K562 (cell line): ENCODE measurements around the gene STX17.

Experiments
- CEBPB ChIP-seq: fragments of 450-650 bp; IDR thresholded peaks from 2 replicates; pipeline ENCODE4 v1.6.1; 2016; ENCODE audit warnings: missing genetic modification characterization, missing compliant biosample characterization
- HMGXB4 ChIP-seq: sonication (generic); formaldehyde crosslinking; IDR thresholded peaks from 2 replicates; pipeline ENCODE4 v1.8.1; 2023; ENCODE audit warnings: mild to moderate bottlenecking, missing genetic modification reagents
- JUN ChIP-seq, 2 experiments: sonication (generic) in 1 of 2; formaldehyde crosslinking in 1 of 2; IDR thresholded peaks; 2 replicates each; pipeline versions ENCODE4 v1.6.1 to v1.8.0; 2012 to 2022; ENCODE audit warnings: borderline replicate concordance in 2 of 2, mild to moderate bottlenecking in 2 of 2, improper control_type of control experiment in 1 of 2, low read depth in 1 of 2, low read length in 1 of 2, missing genetic modification reagents in 1 of 2
- NFIC ChIP-seq: fragments of 450-650 bp; IDR thresholded peaks from 2 replicates; pipeline ENCODE4 v1.6.1; 2017; ENCODE audit warnings: mild to moderate bottlenecking, inconsistent platforms
- PCBP1 ChIP-seq: fragments of 200-400 bp; formaldehyde crosslinking; IDR thresholded peaks from 2 replicates; pipeline ENCODE4 v1.6.1; 2018; ENCODE audit warnings: mild to moderate bottlenecking, low read depth, low read length; ENCODE audit not compliant: poor library complexity, severe bottlenecking
- SAFB ChIP-seq: fragments of 200-400 bp; formaldehyde crosslinking; IDR thresholded peaks from 2 replicates; pipeline ENCODE4 v1.6.1; 2017; ENCODE audit warnings: low read depth, low read length, borderline replicate concordance
- TEAD1 ChIP-seq, 2 experiments: fragments of 450-650 bp in 1 of 2; sonication (generic) in 1 of 2; formaldehyde crosslinking; IDR thresholded peaks; 2 replicates each; pipeline versions ENCODE4 v1.4.0 to v1.8.0; 2020 to 2022; ENCODE audit warnings: mild to moderate bottlenecking in 2 of 2, missing genetic modification reagents in 1 of 2
- TRIM25 ChIP-seq: fragments of 450-650 bp; IDR thresholded peaks from 2 replicates; pipeline ENCODE4 v1.7.0; 2016; ENCODE audit warnings: borderline replicate concordance
- ZNF318 ChIP-seq, 2 experiments: fragments of 450-650 bp; IDR thresholded peaks; 2 replicates each; pipeline ENCODE4 v1.6.1; 2016; ENCODE audit warnings: mild to moderate bottlenecking in 2 of 2, borderline replicate concordance in 1 of 2, low read depth in 1 of 2, moderate library complexity in 1 of 2
- ZNF639 ChIP-seq, 2 experiments: fragments of 200-800 bp in 1 of 2; sonication (Bioruptor generic) in 1 of 2; sonication (generic) in 1 of 2; formaldehyde crosslinking in 1 of 2; IDR thresholded peaks in 1 of 2; conservative IDR thresholded peaks in 1 of 2; 2 replicates each; pipeline versions ENCODE4 v1.5.0 to v1.6.1; 2016 to 2020; ENCODE audit warnings: missing compliant biosample characterization in 1 of 2, missing genetic modification characterization in 1 of 2, missing genetic modification reagents in 1 of 2

DNA sequence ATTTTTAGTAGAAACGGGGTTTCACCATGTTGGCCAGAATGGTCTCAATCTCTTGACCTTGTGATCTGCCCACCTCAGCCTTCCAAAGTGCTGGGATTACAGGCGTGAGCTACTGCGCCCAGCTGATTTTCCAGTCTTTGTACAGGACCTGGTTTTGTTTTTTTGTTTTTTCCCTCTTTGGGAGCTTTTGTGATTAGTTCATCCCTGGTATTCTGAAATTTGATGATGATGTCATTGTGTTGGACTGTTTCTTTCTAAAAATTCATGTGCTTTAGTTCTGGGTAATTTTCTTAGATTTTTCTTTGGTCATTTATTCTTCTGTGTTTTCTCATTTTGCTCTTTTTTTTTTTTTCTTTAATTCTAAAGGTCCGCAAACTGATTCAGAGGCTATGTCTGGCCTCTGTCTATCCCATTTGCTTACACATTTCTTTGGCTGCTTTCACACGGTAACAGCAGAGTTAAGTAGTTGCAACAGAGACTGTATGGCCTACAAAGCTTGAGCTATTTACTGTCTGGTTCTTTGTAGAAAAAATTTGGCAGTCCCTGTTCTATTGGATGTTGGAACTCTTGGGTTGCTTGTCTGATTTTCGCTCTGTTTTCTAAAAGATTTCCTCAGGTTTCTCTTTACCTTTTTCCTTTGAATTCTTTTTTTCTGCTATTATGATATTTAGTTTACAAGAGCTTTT lies 24.8 kb downstream of the STX17 start:
- no peak for TF ChIP-seq CEBPB (tag)
- TF ChIP-seq TRIM25 = no peak
- TF ChIP-seq NFIC = no peak
- no peak for TF ChIP-seq PCBP1
- no peak for TF ChIP-seq SAFB
- TF ChIP-seq TEAD1 (CRISPR knock-in tag; IDR thresholded peaks at IDR 0.05) = no peak
- no peak for TF ChIP-seq ZNF318 (IDR thresholded peaks at IDR 0.05; ENCODE audit: borderline replicate concordance in 1 of 2, low read depth in 1 of 2)
- no peak for TF ChIP-seq HMGXB4 (CRISPR knock-in tag)
- no peak for TF ChIP-seq JUN (IDR thresholded peaks at IDR 0.05; ENCODE audit: borderline replicate concordance, low read depth, low read length)
- TF ChIP-seq JUN (CRISPR knock-in tag; IDR thresholded peaks at IDR 0.05; ENCODE audit: borderline replicate concordance) = no peak
- TF ChIP-seq ZNF639 (CRISPR knock-in tag; conservative IDR thresholded peaks at IDR 0.05 in 1 of 2, IDR thresholded peaks at IDR 0.05 in 1 of 2) = no peak
